Esophagus muscularis mucosa (tissue), 4 donors: ENCODE results near the gene HOOK1. TPM values are rescaled to one million over a fixed set of nuclear protein-coding genes. Genes with fewer than 3 reads are reported as not detected.

Experiments
- DNase-seq: peaks from one replicate; pipeline ENCODE4 v3.0.0-alpha.2; 2017; ENCODE audit errors: extremely low spot score
- H3K27ac ChIP-seq, 4 donors: fragments of 200-600 bp; sonication (generic); replicated peaks in 1 of 4; 1 replicate in 3 of 4; 2 replicates in 1 of 4; pipeline ENCODE4 v1.5.1; 2016 to 2019; ENCODE audit warnings: mild to moderate bottlenecking in 1 of 4
- H3K27me3 ChIP-seq, 4 donors: fragments of 200-600 bp; sonication (generic); one replicate each; pipeline versions ENCODE4 v1.5.1 to v1.6.0; 2016 to 2019
- H3K36me3 ChIP-seq, 4 donors: fragments of 200-600 bp; sonication (generic); one replicate each; pipeline ENCODE4 v1.5.1; 2016 to 2019
- H3K4me1 ChIP-seq, 4 donors: fragments of 200-600 bp; sonication (generic); one replicate each; pipeline ENCODE4 v1.5.1; 2016 to 2019
- H3K4me3 ChIP-seq, 4 donors: fragments of 200-600 bp; sonication (generic); 1 replicate in 2 of 4; 2 replicates in 2 of 4; pipeline ENCODE4 v1.5.1; 2016 to 2019; ENCODE audit warnings: mild to moderate bottlenecking in 4 of 4, moderate library complexity in 1 of 4
- H3K9me3 ChIP-seq, 4 donors: fragments of 200-600 bp; sonication (generic); 1 replicate in 3 of 4; 2 replicates in 1 of 4; pipeline ENCODE4 v1.5.1; 2016 to 2019
- EP300 ChIP-seq: sonication (generic); formaldehyde crosslinking; IDR thresholded peaks from one replicate; pipeline ENCODE4 v1.6.1; 2017; ENCODE audit warnings: antibody characterized with exemption
- POLR2A ChIP-seq: fragments of 450-650 bp; IDR thresholded peaks from one replicate; pipeline ENCODE4 v1.6.1; 2017; ENCODE audit warnings: antibody characterized with exemption, moderate library complexity, mild to moderate bottlenecking, low read depth
- POLR2AphosphoS5 ChIP-seq, 2 donors: sonication (generic); formaldehyde crosslinking; IDR thresholded peaks; one replicate each; pipeline ENCODE4 v1.6.1; 2017; ENCODE audit warnings: antibody characterized with exemption in 2 of 2
- WGBS: methylation state at CpG from one replicate; pipeline ENCODE4 v1.1.5; 2018; 5-methylcytosine and 5-hydroxymethylcytosine counted together
- intact Hi-C: fragments of 100-400 bp; cut with DNase I; formaldehyde crosslinking; loops from one replicate; pipeline ENCODE4 v1.15.1; 2023
- total RNA-seq, 4 donors: library from RNA; depleted of rRNA; stranded (reverse); fragments of >200 nt; gene quantifications; one replicate each; pipeline versions ENCODE4 v1.1.0 to v1.2.1, GENCODE V29; 2016
- TF ChIP-seq, protein P1 (sequence below), 3 experiments: fragments of 200-600 bp in 2 of 3; fragments of 450-650 bp in 1 of 3; sonication (generic) in 2 of 3; IDR thresholded peaks; one replicate each; pipeline ENCODE4 v1.5.1; 2017 to 2019; ENCODE audit warnings: antibody characterized with exemption in 3 of 3, mild to moderate bottlenecking in 2 of 3, moderate library complexity in 1 of 3

Gene HOOK1
- total RNA-seq, 4 donors from 2014 or later: under 0.01 to 0.33 (median 0.15) TPM

DNA sequence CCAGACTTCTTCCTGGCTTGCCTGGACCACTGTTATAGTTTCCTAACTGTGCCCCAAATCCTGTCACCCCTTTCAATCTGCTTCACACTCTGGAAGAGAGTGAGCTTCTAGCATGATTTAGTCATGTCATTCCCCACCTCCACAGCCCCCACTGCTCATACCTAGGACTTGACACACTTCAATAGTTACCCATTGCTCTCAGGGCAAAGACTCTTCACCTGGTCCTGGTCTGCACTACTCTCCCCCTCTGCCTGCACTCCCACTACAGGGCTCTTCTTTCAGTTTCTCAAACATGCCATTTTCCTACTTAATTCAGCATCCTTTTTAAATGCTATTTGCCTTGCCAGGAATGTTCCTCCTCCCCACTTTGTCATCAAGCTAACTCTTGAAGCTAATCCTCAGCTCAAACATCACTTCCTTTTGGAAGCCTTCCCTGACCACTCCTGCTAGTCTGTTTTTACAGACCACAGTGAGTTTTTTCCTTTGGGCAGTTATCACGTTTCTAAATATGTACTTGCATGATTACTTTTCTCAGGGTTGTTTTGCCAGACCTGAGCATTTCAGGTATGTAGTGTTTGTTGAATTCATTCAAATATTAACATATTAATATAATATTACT lies 87.1 kb downstream of the HOOK1 start:
- H3K9me3 ChIP-seq: no peaks in the 10 kb centered on the region
- no peaks in the 10 kb centered on the region for H3K27me3 ChIP-seq
- peak; percentile 90 for DNase-seq
- intact Hi-C loops: no loop called here
- TF ChIP-seq, protein P1, sequence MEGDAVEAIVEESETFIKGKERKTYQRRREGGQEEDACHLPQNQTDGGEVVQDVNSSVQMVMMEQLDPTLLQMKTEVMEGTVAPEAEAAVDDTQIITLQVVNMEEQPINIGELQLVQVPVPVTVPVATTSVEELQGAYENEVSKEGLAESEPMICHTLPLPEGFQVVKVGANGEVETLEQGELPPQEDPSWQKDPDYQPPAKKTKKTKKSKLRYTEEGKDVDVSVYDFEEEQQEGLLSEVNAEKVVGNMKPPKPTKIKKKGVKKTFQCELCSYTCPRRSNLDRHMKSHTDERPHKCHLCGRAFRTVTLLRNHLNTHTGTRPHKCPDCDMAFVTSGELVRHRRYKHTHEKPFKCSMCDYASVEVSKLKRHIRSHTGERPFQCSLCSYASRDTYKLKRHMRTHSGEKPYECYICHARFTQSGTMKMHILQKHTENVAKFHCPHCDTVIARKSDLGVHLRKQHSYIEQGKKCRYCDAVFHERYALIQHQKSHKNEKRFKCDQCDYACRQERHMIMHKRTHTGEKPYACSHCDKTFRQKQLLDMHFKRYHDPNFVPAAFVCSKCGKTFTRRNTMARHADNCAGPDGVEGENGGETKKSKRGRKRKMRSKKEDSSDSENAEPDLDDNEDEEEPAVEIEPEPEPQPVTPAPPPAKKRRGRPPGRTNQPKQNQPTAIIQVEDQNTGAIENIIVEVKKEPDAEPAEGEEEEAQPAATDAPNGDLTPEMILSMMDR (IDR thresholded peaks at IDR 0.05): no peak
- TF ChIP-seq EP300 (no peak), POLR2A (no peak), POLR2AphosphoS5 (IDR thresholded peaks at IDR 0.05) (no peak)
- WGBS: 30% methylated on average over 1 of the region's 1 CpG
- no peaks in the 10 kb centered on the region for H3K36me3 ChIP-seq
- peaks cover 0 to 11% (median 0%) of the 10 kb centered on the region in 4 donors for H3K4me1 ChIP-seq
- no peak overlapping the region for H3K27ac ChIP-seq
- no peak overlapping the region for H3K4me3 ChIP-seq

DNA sequence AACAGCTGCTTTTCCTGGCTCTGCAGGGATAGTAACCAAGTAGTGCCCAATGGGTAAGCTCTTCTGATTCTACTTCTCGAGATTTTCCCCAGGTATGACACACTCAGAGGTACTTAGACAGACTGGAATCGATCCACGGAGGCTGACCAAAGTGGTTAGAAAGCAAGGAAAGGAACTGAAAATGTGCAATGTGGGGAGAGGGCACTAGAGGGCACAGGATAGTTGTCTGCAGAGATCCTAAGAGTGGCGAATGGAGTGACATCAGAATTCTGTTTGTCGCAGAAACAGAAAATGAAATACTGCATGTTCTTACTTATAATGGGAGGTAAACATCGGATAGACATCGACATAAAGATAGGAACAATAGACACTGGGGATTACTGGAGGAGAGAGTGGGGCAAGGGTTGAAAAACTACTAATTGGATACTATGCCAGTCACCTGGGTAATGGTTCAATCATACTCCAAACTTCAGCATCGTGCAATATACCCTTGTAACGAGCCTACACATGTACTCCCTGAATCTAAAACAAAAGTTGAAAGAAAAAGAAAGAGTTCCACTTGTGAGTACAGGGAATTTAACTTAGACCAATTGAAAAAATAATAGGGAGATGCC lies 88.5 kb downstream of the HOOK1 start:
- peaks cover 0 to 11% (median 0%) of the 10 kb centered on the region in 4 donors for H3K4me1 ChIP-seq
- no peak overlapping the region for H3K27ac ChIP-seq
- H3K36me3 ChIP-seq: no peaks in the 10 kb centered on the region
- 63% methylated on average over 9 of the region's 9 CpGs for WGBS
- TF ChIP-seq POLR2AphosphoS5 (IDR thresholded peaks at IDR 0.05) (no peak), POLR2A (no peak), EP300 (no peak)
- TF ChIP-seq, protein P1 (IDR thresholded peaks at IDR 0.05): peak in 1 of 3 experiments; percentile 21
- intact Hi-C loops: no loop called here
- H3K27me3 ChIP-seq: no peaks in the 10 kb centered on the region
- H3K9me3 ChIP-seq: no peaks in the 10 kb centered on the region
- peak; percentile 14 for DNase-seq
- H3K4me3 ChIP-seq: no peak overlapping the region

DNA sequence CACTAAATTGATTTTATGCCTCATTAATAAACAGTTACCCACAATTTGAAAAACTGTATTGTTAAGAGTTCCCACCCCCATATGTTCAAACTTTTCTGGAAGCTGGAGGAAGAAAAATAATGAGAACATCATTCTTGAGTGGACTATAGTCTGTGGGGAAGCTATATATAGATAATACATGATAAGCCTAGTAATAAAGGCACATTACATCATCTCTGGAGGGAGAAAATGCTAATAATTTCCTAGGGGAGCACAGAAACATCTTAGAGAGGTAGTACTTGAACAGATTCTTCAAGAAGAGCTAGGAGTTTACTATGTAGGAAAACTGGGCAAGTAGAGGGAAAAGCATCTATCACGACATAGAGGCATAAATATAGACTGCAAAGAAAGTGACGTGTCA lies 92.2 kb downstream of the HOOK1 start:
- no peak for TF ChIP-seq POLR2A
- no peak for TF ChIP-seq EP300
- TF ChIP-seq POLR2AphosphoS5 (IDR thresholded peaks at IDR 0.05): no peak
- TF ChIP-seq, protein P1 (IDR thresholded peaks at IDR 0.05): no peak
- Histone ChIP-seq H3K27ac (no peak overlapping the region), H3K4me1 (peaks cover 0 to 6% (median 0%) of the 10 kb centered on the region in 4 donors), H3K27me3 (no peaks in the 10 kb centered on the region), H3K4me3 (no peak overlapping the region), H3K36me3 (peaks cover 0 to 4% (median 0%) of the 10 kb centered on the region in 4 donors), H3K9me3 (no peaks in the 10 kb centered on the region)
- intact Hi-C loops: no loop called here
- no peak for DNase-seq
- 47% methylated on average over 2 of the region's 2 CpGs for WGBS

DNA sequence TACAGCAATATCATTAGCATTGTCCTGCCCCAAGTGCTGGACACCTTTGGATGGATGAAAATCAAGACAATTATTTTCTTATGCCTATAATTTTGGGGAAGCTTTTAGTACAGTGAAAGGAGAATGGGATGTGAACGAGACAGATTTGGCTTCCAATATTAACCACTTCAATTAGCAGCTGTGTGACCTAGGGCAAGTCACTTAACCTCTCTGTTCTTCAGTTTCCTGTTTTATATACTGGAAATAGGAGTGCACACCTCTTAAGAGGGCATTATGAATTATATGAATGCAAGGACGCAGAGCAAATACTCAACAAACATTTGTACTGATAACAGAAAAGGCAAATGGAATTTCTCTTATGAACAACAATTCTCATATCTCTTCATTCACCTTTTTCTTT lies 93.3 kb downstream of the HOOK1 start:
- TF ChIP-seq POLR2A: no peak
- no peak for TF ChIP-seq POLR2AphosphoS5 (IDR thresholded peaks at IDR 0.05)
- no peak for TF ChIP-seq EP300
- TF ChIP-seq, protein P1 (IDR thresholded peaks at IDR 0.05): no peak
- H3K9me3 ChIP-seq: no peaks in the 10 kb centered on the region
- 86% methylated on average over 2 of the region's 2 CpGs for WGBS
- intact Hi-C loops: no loop called here
- no peak overlapping the region for H3K4me3 ChIP-seq
- peaks cover 0 to 6% (median 0%) of the 10 kb centered on the region in 4 donors for H3K4me1 ChIP-seq
- H3K27ac ChIP-seq: no peak overlapping the region
- H3K36me3 ChIP-seq: peaks cover 0 to 4% (median 0%) of the 10 kb centered on the region in 4 donors
- no peaks in the 10 kb centered on the region for H3K27me3 ChIP-seq
- no peak for DNase-seq
